Lower leg skin (tissue), 3 donors: ENCODE results near the gene TBX2.

Experiments
- CTCF ChIP-seq, 3 donors: fragments of 450-650 bp; IDR thresholded peaks; one replicate each; pipeline ENCODE4 v1.5.1; 2016; ENCODE audit warnings: antibody characterized with exemption in 3 of 3, mild to moderate bottlenecking in 3 of 3, moderate library complexity in 2 of 3
- POLR2A ChIP-seq, 2 donors: fragments of 450-650 bp; IDR thresholded peaks; one replicate each; pipeline ENCODE4 v1.6.1; 2016 to 2017; ENCODE audit warnings: antibody characterized with exemption in 2 of 2, mild to moderate bottlenecking in 1 of 2, moderate library complexity in 1 of 2

GRCh38 chr17:61369751-61370150 is 29.9 kb upstream of the TBX2 start:
- TF ChIP-seq POLR2A (IDR thresholded peaks at IDR 0.05) (no peak), CTCF (IDR thresholded peaks at IDR 0.05) (no peak)
